ENCODE results near the gene GGT6. TPM values are rescaled to one million over a fixed set of nuclear protein-coding genes. Genes with fewer than 3 reads are reported as not detected.
"Not testable (repeated sequence)": the region's sequence is repeated elsewhere in the genome, so short reads cannot be mapped to it uniquely, and the experiment has no call there.

GGT6 gene
- total RNA-seq, 1 experiment from 2014 or later = not detected

DNA sequence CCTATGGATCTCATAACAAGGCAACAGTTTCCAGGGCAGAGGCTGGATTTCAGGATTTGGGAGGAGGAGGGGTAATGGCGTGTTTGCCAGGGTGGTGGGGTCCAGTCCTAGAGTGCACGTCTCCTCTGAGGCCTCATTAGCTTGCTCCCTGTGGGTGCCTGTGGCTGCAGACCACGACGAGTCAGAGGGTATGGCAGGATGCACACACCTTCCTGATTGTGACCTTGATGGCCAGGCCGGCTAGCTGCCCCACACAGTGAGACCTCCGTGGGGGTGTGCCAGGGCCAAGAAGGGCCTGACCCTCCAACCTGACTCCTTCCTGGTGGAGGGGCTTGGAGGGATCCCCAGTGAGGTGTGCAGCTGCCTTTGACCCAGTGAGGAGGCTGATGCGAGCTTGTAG, 19.9 kb upstream of the GGT6 start:
- ChIA-PET CTCF (no interaction called here), POLR2A (ENCODE audit: unreplicated experiment) (no interaction called here)
- no peak overlapping the region for H3K4me2 ChIP-seq (ENCODE audit: low read length)
- peaks cover 23% of the 10 kb centered on the region for H3K27me3 ChIP-seq (ENCODE audit: low read length)
- no peak overlapping the region for H3K9ac ChIP-seq (ENCODE audit: low read length)
- H3F3A ChIP-seq (ENCODE audit: low read length, unreplicated experiment) = no peaks in the 10 kb centered on the region
- no peak overlapping the region for H2AFZ ChIP-seq (ENCODE audit: low read length)
- no peak overlapping the region for H3K27ac ChIP-seq (ENCODE audit: low read length)
- H3K4me3 ChIP-seq (ENCODE audit: low read length) = no peak overlapping the region
- no peaks in the 10 kb centered on the region for H3K4me1 ChIP-seq (ENCODE audit: insufficient read depth, low read length)
- no peaks in the 10 kb centered on the region for H3K36me3 ChIP-seq (ENCODE audit: low read depth, low read length)
- DNase-seq = no peak
- no peaks in the 10 kb centered on the region for H3K79me2 ChIP-seq (ENCODE audit: low read length)
- no peaks in the 10 kb centered on the region for H4K20me1 ChIP-seq (ENCODE audit: low read length)
- H3K9me2 ChIP-seq (replicated peaks; ENCODE audit: low read length) = no peaks in the 10 kb centered on the region
- ATAC-seq = no peak
- H3K9me3 ChIP-seq (ENCODE audit: low read length) = no peaks in the 10 kb centered on the region
- BruUV-seq (replicated peaks) = no TSS peak
- TF ChIP-seq EZH2phosphoT487 (IDR thresholded peaks at IDR 0.05; ENCODE audit: borderline replicate concordance, low read length) = no peak
- no peak for TF ChIP-seq EZH2 (IDR thresholded peaks at IDR 0.05; ENCODE audit: low read length, unreplicated experiment)
- TF ChIP-seq, protein P1, sequence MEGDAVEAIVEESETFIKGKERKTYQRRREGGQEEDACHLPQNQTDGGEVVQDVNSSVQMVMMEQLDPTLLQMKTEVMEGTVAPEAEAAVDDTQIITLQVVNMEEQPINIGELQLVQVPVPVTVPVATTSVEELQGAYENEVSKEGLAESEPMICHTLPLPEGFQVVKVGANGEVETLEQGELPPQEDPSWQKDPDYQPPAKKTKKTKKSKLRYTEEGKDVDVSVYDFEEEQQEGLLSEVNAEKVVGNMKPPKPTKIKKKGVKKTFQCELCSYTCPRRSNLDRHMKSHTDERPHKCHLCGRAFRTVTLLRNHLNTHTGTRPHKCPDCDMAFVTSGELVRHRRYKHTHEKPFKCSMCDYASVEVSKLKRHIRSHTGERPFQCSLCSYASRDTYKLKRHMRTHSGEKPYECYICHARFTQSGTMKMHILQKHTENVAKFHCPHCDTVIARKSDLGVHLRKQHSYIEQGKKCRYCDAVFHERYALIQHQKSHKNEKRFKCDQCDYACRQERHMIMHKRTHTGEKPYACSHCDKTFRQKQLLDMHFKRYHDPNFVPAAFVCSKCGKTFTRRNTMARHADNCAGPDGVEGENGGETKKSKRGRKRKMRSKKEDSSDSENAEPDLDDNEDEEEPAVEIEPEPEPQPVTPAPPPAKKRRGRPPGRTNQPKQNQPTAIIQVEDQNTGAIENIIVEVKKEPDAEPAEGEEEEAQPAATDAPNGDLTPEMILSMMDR (conservative IDR thresholded peaks at IDR 0.05; ENCODE audit: low read depth, low read length) = no peak
- intact Hi-C loops (cut with micrococcal nuclease) = no loop called here

- POLR2A ChIA-PET (ENCODE audit: unreplicated experiment) = no interaction called here
- CTCF ChIA-PET = no interaction called here
- Histone ChIP-seq H3K4me1 (ENCODE audit: insufficient read depth, low read length) (no peaks in the 10 kb centered on the region), H3K9ac (ENCODE audit: low read length) (no peak overlapping the region), H2AFZ (ENCODE audit: low read length) (no peak overlapping the region), H3F3A (ENCODE audit: low read length, unreplicated experiment) (no peaks in the 10 kb centered on the region), H3K4me3 (ENCODE audit: low read length) (no peak overlapping the region), H3K27ac (ENCODE audit: low read length) (no peak overlapping the region), H3K9me2 (replicated peaks; ENCODE audit: low read length) (no peaks in the 10 kb centered on the region), H3K4me2 (ENCODE audit: low read length) (no peak overlapping the region), H3K27me3 (ENCODE audit: low read length) (peaks cover 17% of the 10 kb centered on the region), H4K20me1 (ENCODE audit: low read length) (no peaks in the 10 kb centered on the region), H3K36me3 (ENCODE audit: low read depth, low read length) (no peaks in the 10 kb centered on the region), H3K79me2 (ENCODE audit: low read length) (no peaks in the 10 kb centered on the region), H3K9me3 (ENCODE audit: low read length) (no peaks in the 10 kb centered on the region)
- ATAC-seq (no peak), DNase-seq (no peak)
- BruUV-seq (replicated peaks) = no TSS peak
- intact Hi-C loops (cut with micrococcal nuclease) = no loop called here
- TF ChIP-seq EZH2phosphoT487 (IDR thresholded peaks at IDR 0.05; ENCODE audit: borderline replicate concordance, low read length) (no peak), EZH2 (IDR thresholded peaks at IDR 0.05; ENCODE audit: low read length, unreplicated experiment) (no peak)
- TF ChIP-seq, protein P1 (conservative IDR thresholded peaks at IDR 0.05; ENCODE audit: low read depth, low read length) = no peak
Observed at GRCh38 chr17:4579678-4580077, 19.3 kb upstream of the GGT6 start.

DNA sequence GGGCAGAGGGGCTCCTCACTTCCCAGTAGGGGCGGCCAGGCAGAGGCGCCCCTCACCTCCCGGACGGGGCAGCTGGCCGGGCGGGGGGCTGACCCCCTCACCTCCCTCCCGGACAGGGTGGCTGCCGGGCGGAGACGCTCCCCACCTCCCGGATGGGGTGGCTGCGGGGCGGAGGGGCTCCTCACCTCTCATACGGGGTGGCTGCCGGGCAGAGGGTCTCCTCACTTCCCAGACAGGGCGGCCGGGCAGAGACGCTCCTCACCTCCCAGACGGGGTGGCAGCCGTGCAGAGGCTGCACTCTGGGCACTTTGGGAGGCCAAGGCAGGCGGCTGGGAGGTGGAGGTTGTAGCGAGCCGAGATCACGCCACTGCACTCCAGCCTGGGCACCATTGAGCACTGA, 18.0 kb upstream of the GGT6 start:
- H3K4me1 ChIP-seq (ENCODE audit: insufficient read depth, low read length); H4K20me1 ChIP-seq (ENCODE audit: low read length); DNase-seq; H3K27me3 ChIP-seq (ENCODE audit: low read length); H3K9me2 ChIP-seq (replicated peaks; ENCODE audit: low read length); H3K79me2 ChIP-seq (ENCODE audit: low read length); H3K9me3 ChIP-seq (ENCODE audit: low read length); H3K4me3 ChIP-seq (ENCODE audit: low read length); ATAC-seq; intact Hi-C loops (cut with micrococcal nuclease); H3K27ac ChIP-seq (ENCODE audit: low read length); H3F3A ChIP-seq (ENCODE audit: low read length, unreplicated experiment); H2AFZ ChIP-seq (ENCODE audit: low read length); H3K9ac ChIP-seq (ENCODE audit: low read length); H3K36me3 ChIP-seq (ENCODE audit: low read depth, low read length); BruUV-seq (replicated peaks); CTCF ChIA-PET; H3K4me2 ChIP-seq (ENCODE audit: low read length): not testable (repeated sequence)
- POLR2A ChIA-PET (ENCODE audit: unreplicated experiment) = interaction anchor here (0.6 kb wide), 1 partner anchor 136 kb away, joined by 3 read pairs; no protein-coding TSS in a partner anchor

All from PC-3 (cell line).